Subcutaneous abdominal adipose tissue (tissue), 5 donors: ENCODE results near the gene KREMEN1.

ENCODE experiments used
- H3K27ac ChIP-seq: one replicate; pipeline ENCODE4 v1.7.0; 2013; ENCODE audit warnings: low read depth, mild to moderate bottlenecking, inconsistent platforms, low read length, moderate library complexity
- H3K27me3 ChIP-seq, 5 donors: one replicate each; pipeline ENCODE4 v1.7.0; 2013; ENCODE audit warnings: low read length in 5 of 5, inconsistent platforms in 1 of 5; ENCODE audit not compliant: control insufficient read depth in 5 of 5, insufficient read depth in 4 of 5
- H3K36me3 ChIP-seq, 5 donors: one replicate each; pipeline ENCODE4 v1.7.0; 2013; ENCODE audit warnings: low read length in 5 of 5; ENCODE audit not compliant: control insufficient read depth in 5 of 5, insufficient read depth in 5 of 5
- H3K4me1 ChIP-seq, 5 donors: one replicate each; pipeline ENCODE4 v1.7.0; 2013; ENCODE audit warnings: low read length in 5 of 5, mild to moderate bottlenecking in 3 of 5, moderate library complexity in 1 of 5; ENCODE audit not compliant: control insufficient read depth in 5 of 5, insufficient read depth in 5 of 5
- H3K4me3 ChIP-seq, 5 donors: one replicate each; pipeline ENCODE4 v1.7.0; 2013; ENCODE audit warnings: low read length in 5 of 5, low read depth in 1 of 5
- H3K9ac ChIP-seq, 5 donors: one replicate each; pipeline ENCODE4 v1.7.0; 2013; ENCODE audit warnings: low read length in 5 of 5, mild to moderate bottlenecking in 4 of 5, moderate library complexity in 3 of 5
- H3K9me3 ChIP-seq, 5 donors: one replicate each; pipeline ENCODE4 v1.7.0; 2013; ENCODE audit warnings: low read length in 5 of 5; ENCODE audit not compliant: control insufficient read depth in 5 of 5
- donor health status: healthy.
- donor health status: healthy.
- donor health status: healthy.
- donor health status: healthy.
- donor health status: healthy.

Gene KREMEN1

DNA sequence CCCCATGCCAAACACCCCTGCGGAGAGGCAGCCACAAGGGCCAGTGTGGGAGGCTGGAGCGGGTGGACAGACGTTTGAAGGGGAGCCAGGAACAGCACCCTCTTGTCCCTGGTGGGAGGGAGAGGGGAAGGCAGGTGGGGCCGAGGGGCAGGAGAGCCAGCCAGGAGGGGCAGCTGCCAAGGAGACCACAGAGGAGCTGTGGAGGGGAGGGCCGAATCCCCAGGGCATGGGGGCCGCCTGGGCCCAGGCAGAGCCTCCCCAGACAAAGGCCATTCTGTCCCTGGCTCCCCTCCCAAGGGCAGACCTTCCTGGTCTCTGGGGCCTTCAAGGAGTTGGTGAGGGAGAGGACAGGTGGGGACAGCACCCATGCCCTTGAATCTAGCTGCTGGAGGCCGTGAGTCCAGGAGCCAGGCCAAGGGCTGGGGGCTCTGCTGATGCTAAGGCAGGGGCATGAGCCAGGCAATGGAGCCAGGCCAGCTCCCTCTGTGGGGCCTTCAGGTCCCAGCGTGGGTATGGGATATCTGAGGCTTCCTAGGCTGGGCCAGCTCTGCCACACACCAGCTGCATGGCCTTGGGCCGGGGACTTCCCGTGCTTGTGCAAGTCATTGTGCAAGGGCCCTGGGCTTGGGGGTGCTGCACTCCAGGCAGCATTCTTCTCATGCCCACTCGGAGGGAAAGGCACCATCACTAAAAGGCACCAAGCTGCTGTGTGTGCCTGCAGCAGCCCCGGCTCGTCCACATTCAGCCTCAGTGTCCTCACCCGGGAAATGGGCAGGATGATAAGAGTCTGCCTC is 144.2 kb downstream of the KREMEN1 start:
- no peaks in the 10 kb centered on the region for H3K27me3 ChIP-seq
- no peaks in the 10 kb centered on the region for H3K9me3 ChIP-seq
- no peak overlapping the region for H3K27ac ChIP-seq
- H3K4me3 ChIP-seq: no peak overlapping the region
- H3K4me1 ChIP-seq: peaks cover 0 to 14% (median 8%) of the 10 kb centered on the region in 5 donors
- H3K36me3 ChIP-seq: no peaks in the 10 kb centered on the region
- H3K9ac ChIP-seq: no peak overlapping the region
